SHP77 (cell line): ENCODE results near the gene PATL2.
A peak's percentile ranks its signal among the peaks of the same experiment; 100 is the strongest.
"Not testable (repeated sequence)": the region's sequence is repeated elsewhere in the genome, so short reads cannot be mapped to it uniquely, and the experiment has no call there.

Experiments
- DNase-seq, 2 experiments: peaks; one replicate each; lab custom pipeline; 2025; lab: John Stamatoyannopoulos, UW

Gene PATL2

GRCh38 chr15:44690245-44690644, 20.9 kb downstream of the PATL2 start:
- not testable (repeated sequence) for DNase-seq

GRCh38 chr15:44689318-44689717, 21.8 kb downstream of the PATL2 start:
- DNase-seq = not testable (repeated sequence)

GRCh38 chr15:44682809-44683682, 28.1 kb downstream of the PATL2 start:
- peak; percentile 38 to 42 for DNase-seq

GRCh38 chr15:44682211-44682610, 28.9 kb downstream of the PATL2 start:
- DNase-seq = no peak

GRCh38 chr15:44676676-44677075, 34.4 kb downstream of the PATL2 start:
- no peak for DNase-seq

- DNase-seq = no peak
Measured at GRCh38 chr15:44675911-44676310, 35.2 kb downstream of the PATL2 start.

GRCh38 chr15:44673639-44674038, 37.5 kb downstream of the PATL2 start:
- DNase-seq = no peak

GRCh38 chr15:44670087-44670950, 40.8 kb downstream of the PATL2 start:
- DNase-seq = no peak

GRCh38 chr15:44668921-44669320, 42.2 kb downstream of the PATL2 start:
- no peak for DNase-seq

- DNase-seq = no peak
Measured at GRCh38 chr15:44667039-44667360, 44.1 kb downstream of the PATL2 start.

GRCh38 chr15:44666210-44667038, 44.7 kb downstream of the PATL2 start:
- no peak for DNase-seq

- peak; percentile 97 to 98 for DNase-seq
Measured at GRCh38 chr15:44663410-44664308, 47.5 kb downstream of the PATL2 start, which contains the start of gene SPG11. SPG11 (minus strand) TSS chr15:44663662; CDS start chr15:44663647, 15 bp downstream.

- DNase-seq = peak; percentile 53 to 72
Measured at GRCh38 chr15:44662478-44663409, 48.4 kb downstream of the PATL2 start.

GRCh38 chr15:44661576-44661975, 49.5 kb downstream of the PATL2 start:
- no peak for DNase-seq

GRCh38 chr15:44659056-44659455, 52.1 kb downstream of the PATL2 start:
- DNase-seq = no peak

GRCh38 chr15:44657378-44657777, 53.7 kb downstream of the PATL2 start:
- no peak for DNase-seq

GRCh38 chr15:44656913-44657312, 54.2 kb downstream of the PATL2 start:
- DNase-seq = no peak

GRCh38 chr15:44656298-44656697, 54.8 kb downstream of the PATL2 start:
- DNase-seq = no peak

- DNase-seq = no peak
Measured at GRCh38 chr15:44654858-44655257, 56.3 kb downstream of the PATL2 start.

GRCh38 chr15:44647637-44648036, 63.5 kb downstream of the PATL2 start:
- no peak for DNase-seq
